Chondrocyte (in vitro differentiated cells): Measurements from ENCODE around the gene NSD1. TPM values are rescaled to one million over a fixed set of nuclear protein-coding genes. Genes with fewer than 3 reads are reported as not detected.

Source experiments
- DNase-seq: peaks from one replicate; pipeline ENCODE4 v3.0.0; 2021; ENCODE audit warnings: mixed read lengths, low spot score
- H3K27ac Mint-ChIP-seq: one replicate; pipeline ENCODE4 v1.8.0; 2021; ENCODE audit warnings: mild to moderate bottlenecking, moderate library complexity, mixed read lengths; ENCODE audit not compliant: unreplicated experiment
- H3K27me3 Mint-ChIP-seq: 2 replicates; pipeline ENCODE4 v1.8.0; 2021; ENCODE audit warnings: low read depth, mixed read lengths
- H3K36me3 Mint-ChIP-seq: 2 replicates; pipeline ENCODE4 v1.8.0; 2021; ENCODE audit warnings: low read depth, mixed read lengths
- H3K4me1 Mint-ChIP-seq: 2 replicates; pipeline ENCODE4 v1.8.0; 2021; ENCODE audit warnings: low read depth, mild to moderate bottlenecking, mixed read lengths
- H3K4me3 Mint-ChIP-seq: one replicate; pipeline ENCODE4 v1.8.0; 2021; ENCODE audit warnings: mild to moderate bottlenecking, moderate library complexity, mixed read lengths; ENCODE audit not compliant: unreplicated experiment
- H3K9me3 Mint-ChIP-seq: 2 replicates; pipeline ENCODE4 v1.8.0; 2021; ENCODE audit warnings: low read depth, mixed read lengths
- total RNA-seq: library from RNA; stranded (reverse); gene quantifications from 3 replicates; pipeline ENCODE4 v1.2.1, GENCODE V29; 2021
- TF ChIP-seq, protein P1 (sequence below): fragments of 200-600 bp; sonication (generic); IDR thresholded peaks from 2 replicates; pipeline ENCODE4 v1.5.0; 2021; ENCODE audit warnings: antibody characterized with exemption, mild to moderate bottlenecking, moderate library complexity

NSD1 gene
- total RNA-seq, 1 donor from 2014 or later: 67.3 TPM

DNA sequence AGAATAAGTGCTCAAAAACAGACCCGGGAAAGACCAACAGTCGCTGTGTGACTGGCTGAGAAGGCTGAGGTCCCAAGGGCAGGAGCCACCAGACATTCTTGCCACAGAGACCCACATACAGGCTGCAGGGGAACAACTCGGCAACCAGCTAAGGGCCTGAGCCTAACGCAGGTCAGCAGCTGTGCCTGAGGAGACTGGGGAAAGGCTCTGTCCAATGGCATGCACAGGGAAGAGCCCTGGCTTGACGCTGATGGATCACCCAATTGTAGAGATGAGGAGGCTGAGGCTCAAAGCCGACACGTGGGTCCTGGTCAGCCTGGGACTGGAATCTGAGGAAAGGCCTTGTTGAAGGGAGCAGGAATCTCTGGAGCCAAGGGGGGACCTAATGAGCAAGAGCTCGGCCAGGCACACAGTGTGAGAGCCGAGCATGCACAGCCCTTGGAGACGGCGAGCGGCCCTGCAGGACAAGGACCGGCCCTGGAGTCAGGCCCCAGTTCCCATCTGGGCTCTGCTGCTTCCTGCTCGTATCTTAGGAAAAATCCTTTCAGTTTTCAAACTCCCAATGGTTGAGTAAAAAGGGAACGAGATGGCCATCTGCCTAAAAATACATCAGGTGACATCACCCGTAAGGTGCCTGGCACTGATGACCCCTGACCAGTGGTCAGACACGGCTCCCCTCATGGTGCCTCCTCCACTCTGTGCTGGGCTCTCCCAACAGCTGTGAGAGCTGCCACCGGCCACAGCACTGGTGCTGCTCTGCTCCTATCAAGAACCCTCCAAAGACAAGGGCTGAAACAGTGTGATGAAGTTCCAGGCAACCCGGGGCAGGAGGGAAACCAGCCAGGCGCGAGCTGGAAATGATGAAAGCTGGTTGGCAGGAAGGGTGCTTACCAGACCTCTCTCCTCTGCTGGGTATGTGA, 201.5 kb downstream of the NSD1 start:
- H3K27me3 Mint-ChIP-seq: no peaks in the 10 kb centered on the region
- H3K9me3 Mint-ChIP-seq: no peaks in the 10 kb centered on the region
- H3K36me3 Mint-ChIP-seq: peaks cover 33% of the 10 kb centered on the region
- no peak overlapping the region for H3K4me3 Mint-ChIP-seq
- H3K27ac Mint-ChIP-seq: no peak overlapping the region
- H3K4me1 Mint-ChIP-seq: no peaks in the 10 kb centered on the region
- TF ChIP-seq, protein P1, sequence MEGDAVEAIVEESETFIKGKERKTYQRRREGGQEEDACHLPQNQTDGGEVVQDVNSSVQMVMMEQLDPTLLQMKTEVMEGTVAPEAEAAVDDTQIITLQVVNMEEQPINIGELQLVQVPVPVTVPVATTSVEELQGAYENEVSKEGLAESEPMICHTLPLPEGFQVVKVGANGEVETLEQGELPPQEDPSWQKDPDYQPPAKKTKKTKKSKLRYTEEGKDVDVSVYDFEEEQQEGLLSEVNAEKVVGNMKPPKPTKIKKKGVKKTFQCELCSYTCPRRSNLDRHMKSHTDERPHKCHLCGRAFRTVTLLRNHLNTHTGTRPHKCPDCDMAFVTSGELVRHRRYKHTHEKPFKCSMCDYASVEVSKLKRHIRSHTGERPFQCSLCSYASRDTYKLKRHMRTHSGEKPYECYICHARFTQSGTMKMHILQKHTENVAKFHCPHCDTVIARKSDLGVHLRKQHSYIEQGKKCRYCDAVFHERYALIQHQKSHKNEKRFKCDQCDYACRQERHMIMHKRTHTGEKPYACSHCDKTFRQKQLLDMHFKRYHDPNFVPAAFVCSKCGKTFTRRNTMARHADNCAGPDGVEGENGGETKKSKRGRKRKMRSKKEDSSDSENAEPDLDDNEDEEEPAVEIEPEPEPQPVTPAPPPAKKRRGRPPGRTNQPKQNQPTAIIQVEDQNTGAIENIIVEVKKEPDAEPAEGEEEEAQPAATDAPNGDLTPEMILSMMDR: no peak
- DNase-seq: no peak

DNA sequence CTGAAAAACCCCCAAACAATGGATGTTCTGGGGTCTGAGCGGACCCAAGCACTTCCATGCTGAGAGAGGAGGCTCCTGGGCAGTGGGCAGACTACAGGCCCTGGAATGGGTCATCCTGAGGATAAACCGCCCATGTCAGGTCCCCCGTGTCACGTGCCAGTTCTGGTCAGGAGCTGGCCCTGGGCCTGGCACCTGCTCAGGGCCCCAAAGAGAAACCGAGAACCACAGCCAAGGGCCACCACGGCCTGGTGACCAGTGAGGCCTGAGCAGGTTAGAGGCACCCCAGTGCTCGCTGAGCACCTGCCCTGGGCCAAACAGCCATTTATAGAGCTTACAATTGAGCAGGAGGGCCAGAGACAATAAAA, 202.1 kb downstream of the NSD1 start:
- H3K4me3 Mint-ChIP-seq: no peak overlapping the region
- H3K4me1 Mint-ChIP-seq: no peaks in the 10 kb centered on the region
- no peaks in the 10 kb centered on the region for H3K27me3 Mint-ChIP-seq
- no peak overlapping the region for H3K27ac Mint-ChIP-seq
- H3K9me3 Mint-ChIP-seq: no peaks in the 10 kb centered on the region
- DNase-seq: no peak
- TF ChIP-seq, protein P1: no peak
- H3K36me3 Mint-ChIP-seq: peaks cover 30% of the 10 kb centered on the region

DNA sequence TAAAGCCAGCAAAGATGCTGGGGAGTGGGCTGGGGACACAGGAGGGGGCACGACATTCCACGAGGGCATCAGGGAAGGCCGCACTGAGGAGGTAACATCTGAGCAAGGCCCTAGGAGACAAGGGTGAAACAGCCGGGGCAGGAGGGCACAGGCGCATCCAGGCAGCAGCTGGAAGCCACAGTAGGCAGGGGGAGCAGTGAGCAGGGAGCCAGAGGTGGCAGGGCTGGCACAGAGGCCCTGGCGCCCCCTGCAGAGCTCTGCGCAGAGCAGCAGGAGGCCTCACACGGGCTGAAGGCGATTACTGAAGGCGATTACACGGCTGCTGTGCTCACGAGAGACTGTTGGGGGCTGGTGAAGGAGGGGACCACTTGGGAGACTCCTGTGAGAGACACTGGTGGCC, 202.5 kb downstream of the NSD1 start:
- no peak for DNase-seq
- Mint-ChIP-seq H3K4me1 (no peaks in the 10 kb centered on the region), H3K27me3 (no peaks in the 10 kb centered on the region), H3K4me3 (no peak overlapping the region), H3K36me3 (peaks cover 29% of the 10 kb centered on the region), H3K27ac (no peak overlapping the region), H3K9me3 (no peaks in the 10 kb centered on the region)
- TF ChIP-seq, protein P1: peak; percentile 55

DNA sequence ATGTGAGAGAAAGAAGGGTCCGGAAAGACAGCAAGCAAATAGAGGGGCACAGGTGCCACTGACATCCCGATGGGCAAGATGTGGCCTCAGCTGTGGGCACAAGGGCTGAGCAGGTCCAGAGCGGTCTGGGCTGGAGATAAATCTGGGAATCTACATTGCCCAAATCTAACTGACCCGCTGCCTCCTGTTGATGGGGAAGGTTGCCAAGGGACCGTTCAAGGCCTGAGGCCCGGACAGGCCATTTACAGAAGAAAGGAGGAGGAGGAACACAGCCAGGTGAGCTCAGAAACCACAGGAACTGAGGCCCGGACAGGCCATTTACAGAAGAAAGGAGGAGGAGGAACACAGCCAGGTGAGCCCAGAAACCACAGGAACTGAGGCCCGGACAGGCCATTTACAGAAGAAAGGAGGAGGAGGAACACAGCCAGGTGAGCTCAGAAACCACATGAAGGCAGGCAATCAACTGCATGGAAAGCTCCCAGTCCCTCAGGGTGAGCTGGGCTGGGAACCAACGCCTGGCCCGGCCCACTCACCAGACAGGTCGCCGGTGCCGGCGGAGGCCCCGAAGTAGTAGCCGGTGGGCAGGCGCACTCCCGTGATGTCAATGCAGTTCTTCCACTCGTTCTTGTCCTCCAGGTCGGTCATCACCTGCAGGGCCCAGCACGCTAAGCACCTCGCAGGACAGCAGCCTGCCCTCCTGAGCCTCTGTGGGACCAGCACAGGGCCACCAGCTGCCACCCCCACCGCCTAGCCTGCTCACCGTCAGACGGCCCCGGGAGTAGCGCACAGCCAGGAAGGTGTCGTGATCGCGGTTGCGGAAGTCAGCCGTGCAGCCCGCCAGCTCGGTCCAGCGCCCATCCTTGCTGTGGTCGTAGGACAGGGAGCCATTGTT, 203.3 kb downstream of the NSD1 start:
- Mint-ChIP-seq H3K9me3 (no peaks in the 10 kb centered on the region), H3K27ac (no peak overlapping the region), H3K27me3 (no peaks in the 10 kb centered on the region), H3K4me3 (no peak overlapping the region), H3K4me1 (no peaks in the 10 kb centered on the region), H3K36me3 (peaks cover 32% of the 10 kb centered on the region)
- TF ChIP-seq, protein P1: no peak
- no peak for DNase-seq
